A673 (cell line): ENCODE results near the gene FNDC3B. TPM values are rescaled to one million over a fixed set of nuclear protein-coding genes. Genes with fewer than 3 reads are reported as not detected.

Experiments
- BruUV-seq: library from RNA; stranded (reverse); fragments of 400-500 nt; replicated peaks from 2 replicates; lab custom pipeline; 2021; lab: Mats Ljungman, UMichigan
- CTCF ChIA-PET: fragments of 300-600 bp; sonication (Branson Sonifier 250); formaldehyde crosslinking; loops from one replicate; lab custom pipeline; 2022; ENCODE audit warnings: antibody characterized with exemption; lab: Charles Lee
- POLR2A ChIA-PET: fragments of 300-600 bp; sonication (Branson Sonifier 250); formaldehyde crosslinking; loops from one replicate; lab custom pipeline; 2022; ENCODE audit warnings: antibody characterized with exemption; ENCODE audit not compliant: low non-redundant PET; lab: Charles Lee
- DNase-seq: peaks from one replicate; pipeline ENCODE4 v3.0.0-alpha.2; 2015; ENCODE audit warnings: low spot score
- H3K27ac ChIP-seq: fragments of 200-600 bp; sonication (generic); 2 replicates; pipeline ENCODE4 v1.5.1; 2016; ENCODE audit warnings: mixed run types, low read depth, mild to moderate bottlenecking, mixed read lengths, antibody characterized with exemption, low read length; ENCODE audit not compliant: poor library complexity, severe bottlenecking
- H3K27me3 ChIP-seq: fragments of 200-600 bp; sonication (generic); replicated peaks from 2 replicates; pipeline ENCODE4 v1.6.1; 2017; ENCODE audit warnings: mixed run types, low read depth, mild to moderate bottlenecking, mixed read lengths, antibody characterized with exemption, low read length; ENCODE audit not compliant: insufficient read depth, poor library complexity
- H3K36me3 ChIP-seq: fragments of 200-600 bp; sonication (generic); 2 replicates; pipeline ENCODE4 v1.6.1; 2016; ENCODE audit warnings: mixed run types, mild to moderate bottlenecking, mixed read lengths, antibody characterized with exemption, low read length; ENCODE audit not compliant: insufficient read depth, poor library complexity, severe bottlenecking
- H3K4me1 ChIP-seq: fragments of 200-600 bp; sonication (generic); 2 replicates; pipeline ENCODE4 v1.6.1; 2017; ENCODE audit warnings: mixed run types, mild to moderate bottlenecking, mixed read lengths, antibody characterized with exemption, low read length; ENCODE audit not compliant: insufficient read depth, poor library complexity, severe bottlenecking
- H3K4me3 ChIP-seq: fragments of 200-600 bp; sonication (generic); 2 replicates; pipeline ENCODE4 v1.5.1; 2016; ENCODE audit warnings: low read depth, mixed run types, mild to moderate bottlenecking, mixed read lengths, low read length; ENCODE audit not compliant: poor library complexity, severe bottlenecking
- H3K9me3 ChIP-seq: fragments of 200-600 bp; sonication (generic); 2 replicates; pipeline ENCODE4 v1.6.1; 2016; ENCODE audit warnings: mixed run types, low read depth, mild to moderate bottlenecking, mixed read lengths, antibody characterized with exemption, low read length; ENCODE audit not compliant: poor library complexity, severe bottlenecking
- EZH2 ChIP-seq: fragments of 200-600 bp; sonication (generic); IDR thresholded peaks from 2 replicates; pipeline ENCODE4 v1.6.1; 2017; ENCODE audit warnings: borderline replicate concordance, low read depth, mild to moderate bottlenecking, mixed read lengths, antibody characterized with exemption, low read length; ENCODE audit not compliant: poor library complexity, severe bottlenecking
- intact Hi-C: fragments of 100-400 bp; cut with micrococcal nuclease; formaldehyde crosslinking; loops from one replicate; pipeline ENCODE4 v1.10.0; 2022; ENCODE audit not compliant: unreplicated experiment
- total RNA-seq: library from RNA; stranded (reverse); gene quantifications from 2 replicates; pipeline ENCODE4 v1.2.3, GENCODE V29; 2021
- TF ChIP-seq, protein P1 (sequence below): fragments of 300-800, 200-600 bp; sonication (generic); conservative IDR thresholded peaks from 2 replicates; pipeline ENCODE4 v1.5.1; 2017; ENCODE audit warnings: low read depth, mild to moderate bottlenecking, antibody characterized with exemption, low read length, moderate library complexity, mixed read lengths

FNDC3B gene
- total RNA-seq, 1 experiment from 2014 or later, result 50.8 TPM

- ChIA-PET POLR2A (no interaction called here), CTCF (no interaction called here)
- Histone ChIP-seq H3K4me1 (no peaks in the 10 kb centered on the region), H3K36me3 (no peaks in the 10 kb centered on the region), H3K27me3 (no peaks in the 10 kb centered on the region), H3K27ac (no peak overlapping the region), H3K4me3 (no peak overlapping the region), H3K9me3 (no peaks in the 10 kb centered on the region)
- TF ChIP-seq EZH2, result no peak
- TF ChIP-seq, protein P1, sequence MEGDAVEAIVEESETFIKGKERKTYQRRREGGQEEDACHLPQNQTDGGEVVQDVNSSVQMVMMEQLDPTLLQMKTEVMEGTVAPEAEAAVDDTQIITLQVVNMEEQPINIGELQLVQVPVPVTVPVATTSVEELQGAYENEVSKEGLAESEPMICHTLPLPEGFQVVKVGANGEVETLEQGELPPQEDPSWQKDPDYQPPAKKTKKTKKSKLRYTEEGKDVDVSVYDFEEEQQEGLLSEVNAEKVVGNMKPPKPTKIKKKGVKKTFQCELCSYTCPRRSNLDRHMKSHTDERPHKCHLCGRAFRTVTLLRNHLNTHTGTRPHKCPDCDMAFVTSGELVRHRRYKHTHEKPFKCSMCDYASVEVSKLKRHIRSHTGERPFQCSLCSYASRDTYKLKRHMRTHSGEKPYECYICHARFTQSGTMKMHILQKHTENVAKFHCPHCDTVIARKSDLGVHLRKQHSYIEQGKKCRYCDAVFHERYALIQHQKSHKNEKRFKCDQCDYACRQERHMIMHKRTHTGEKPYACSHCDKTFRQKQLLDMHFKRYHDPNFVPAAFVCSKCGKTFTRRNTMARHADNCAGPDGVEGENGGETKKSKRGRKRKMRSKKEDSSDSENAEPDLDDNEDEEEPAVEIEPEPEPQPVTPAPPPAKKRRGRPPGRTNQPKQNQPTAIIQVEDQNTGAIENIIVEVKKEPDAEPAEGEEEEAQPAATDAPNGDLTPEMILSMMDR, result no peak
- DNase-seq, result no peak
- no TSS peak for BruUV-seq
- intact Hi-C loops, result no loop called here
Observed at GRCh38 chr3:172405914-172406313, 366.5 kb downstream of the FNDC3B start.

DNA sequence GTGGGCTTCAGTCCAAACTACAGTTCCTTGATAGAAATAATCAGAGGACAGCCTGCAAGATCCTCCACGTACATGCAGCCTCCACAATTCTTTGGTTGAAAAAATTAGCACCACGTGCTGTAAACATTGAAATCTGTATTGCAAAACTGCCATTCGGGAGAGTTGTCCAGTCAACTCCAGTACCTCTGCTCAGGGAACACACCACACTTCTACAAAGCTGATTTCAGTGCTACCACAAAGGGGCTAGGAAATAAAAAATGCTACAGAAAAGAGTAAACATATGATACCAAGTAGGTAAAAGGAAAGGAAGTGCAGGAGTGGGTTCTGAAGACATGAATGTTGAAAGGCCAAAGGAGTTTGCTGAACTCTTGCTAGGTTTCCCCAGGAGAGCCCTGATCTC, 368.5 kb downstream of the FNDC3B start:
- no peak overlapping the region for H3K27ac ChIP-seq
- CTCF ChIA-PET, result no interaction called here

DNA sequence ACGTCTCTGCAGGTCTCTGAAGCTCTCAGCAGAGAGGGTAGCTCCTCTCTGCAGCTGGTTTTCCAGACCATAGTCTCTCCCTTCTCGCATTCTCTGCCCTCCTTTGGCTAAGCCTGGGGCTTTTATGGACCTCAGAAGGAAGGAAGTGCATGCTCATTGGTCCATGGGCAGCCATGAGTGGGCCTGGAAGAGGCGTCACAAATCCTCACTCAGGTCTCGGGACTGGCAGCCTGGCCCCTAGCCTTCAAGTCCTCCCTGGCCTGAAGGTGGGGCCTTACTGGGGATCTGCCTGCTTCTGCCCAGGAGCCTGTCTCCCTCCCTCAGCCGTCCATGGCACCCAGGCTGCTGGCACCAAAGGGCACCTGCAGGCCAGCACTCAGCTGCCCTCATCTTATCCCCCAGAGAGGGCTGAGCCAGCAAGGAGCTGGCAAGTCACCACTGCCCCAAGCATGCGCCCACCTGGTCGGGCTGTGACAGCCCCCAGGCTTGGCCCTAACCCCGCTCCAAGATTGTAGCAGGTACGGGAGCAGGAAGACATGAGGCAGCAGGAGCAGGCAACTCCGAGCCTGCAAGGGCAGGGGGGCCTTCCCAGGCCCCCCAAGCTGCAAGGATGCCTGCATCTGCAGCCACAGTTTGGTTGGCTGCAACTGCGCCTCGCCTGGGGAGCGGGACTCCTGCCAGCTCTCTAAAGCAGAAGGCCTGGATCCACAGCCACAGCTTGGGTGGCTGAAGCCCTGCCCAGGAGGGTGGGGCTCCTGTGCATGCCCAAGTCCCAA, 371.5 kb downstream of the FNDC3B start:
- intact Hi-C loops, result no loop called here
- H3K4me3 ChIP-seq, result no peak overlapping the region
- H3K4me1 ChIP-seq, result no peaks in the 10 kb centered on the region
- TF ChIP-seq, protein P1, result no peak
- no peak for TF ChIP-seq EZH2
- no TSS peak for BruUV-seq
- CTCF ChIA-PET, result interaction anchor here (0.6 kb wide), 1 partner anchor 9 kb away, joined by 3 read pairs; no protein-coding TSS in a partner anchor
- peaks cover 9% of the 10 kb centered on the region for H3K27me3 ChIP-seq
- no peak for DNase-seq
- POLR2A ChIA-PET, result no interaction called here
- H3K27ac ChIP-seq, result no peak overlapping the region
- H3K36me3 ChIP-seq, result no peaks in the 10 kb centered on the region
- H3K9me3 ChIP-seq, result no peaks in the 10 kb centered on the region

More for the DNA sequence above, 368.5 kb downstream of the FNDC3B start:
- no peaks in the 10 kb centered on the region for H3K36me3 ChIP-seq
- no peaks in the 10 kb centered on the region for H3K9me3 ChIP-seq
- TF ChIP-seq, protein P1, result no peak
- no peak for TF ChIP-seq EZH2
- no peaks in the 10 kb centered on the region for H3K4me1 ChIP-seq
- no TSS peak for BruUV-seq
- H3K4me3 ChIP-seq, result no peak overlapping the region
- H3K27me3 ChIP-seq, result no peaks in the 10 kb centered on the region
- POLR2A ChIA-PET, result no interaction called here
- intact Hi-C loops, result no loop called here
- no peak for DNase-seq
